HG03520 (cell line): ENCODE data around the gene UBXN6.

Source experiments
- ATAC-seq: cut with Tn5 transposase; IDR thresholded peaks from one replicate; pipeline ENCODE4 v1.9.1; 2021; ENCODE audit warnings: mild to moderate bottlenecking, moderate library complexity; ENCODE audit not compliant: unreplicated experiment

Gene UBXN6

GRCh38 chr19:4457654-4458395 lies at the start of gene UBXN6:
TSS of gene UBXN6 (minus strand) at chr19:4457794. CDS start at chr19:4457697, 97 bp downstream.
- peak; percentile 83 for ATAC-seq

- no peak for ATAC-seq
Measured at GRCh38 chr19:4507150-4507452, 49.5 kb upstream of the UBXN6 start.

GRCh38 chr19:4506449-4507149 lies 49.0 kb upstream of the UBXN6 start:
- ATAC-seq, result no peak

- no peak for ATAC-seq
Measured at GRCh38 chr19:4505570-4506448, 48.2 kb upstream of the UBXN6 start.

GRCh38 chr19:4504891-4505569 lies 47.4 kb upstream of the UBXN6 start:
- ATAC-seq, result no peak

GRCh38 chr19:4504297-4504701 lies 46.7 kb upstream of the UBXN6 start:
- no peak for ATAC-seq

GRCh38 chr19:4503825-4504170 lies 46.2 kb upstream of the UBXN6 start:
- no peak for ATAC-seq

GRCh38 chr19:4503132-4503824 lies 45.7 kb upstream of the UBXN6 start:
- ATAC-seq, result no peak

- ATAC-seq, result no peak
Measured at GRCh38 chr19:4502282-4503131, 44.9 kb upstream of the UBXN6 start.

- ATAC-seq, result no peak
Measured at GRCh38 chr19:4501691-4502090, 44.1 kb upstream of the UBXN6 start.

- no peak for ATAC-seq
Measured at GRCh38 chr19:4500841-4501591, 43.4 kb upstream of the UBXN6 start.

GRCh38 chr19:4499855-4500254 lies 42.3 kb upstream of the UBXN6 start:
- no peak for ATAC-seq

GRCh38 chr19:4499318-4499717 lies 41.7 kb upstream of the UBXN6 start:
- ATAC-seq, result no peak

- ATAC-seq, result no peak
Measured at GRCh38 chr19:4498694-4499093, 41.1 kb upstream of the UBXN6 start.

- no peak for ATAC-seq
Measured at GRCh38 chr19:4497770-4498389, 40.3 kb upstream of the UBXN6 start.

GRCh38 chr19:4496304-4496703 lies 38.7 kb upstream of the UBXN6 start:
- ATAC-seq, result no peak

- no peak for ATAC-seq
Measured at GRCh38 chr19:4495471-4495870, 37.9 kb upstream of the UBXN6 start.

- no peak for ATAC-seq
Measured at GRCh38 chr19:4494691-4495064, 37.1 kb upstream of the UBXN6 start.
